Endothelial cell of umbilical vein (primary cell): ENCODE data around the gene CUTA. TPM values are rescaled to one million over a fixed set of nuclear protein-coding genes. Genes with fewer than 3 reads are reported as not detected.
A peak's percentile ranks its signal among the peaks of the same experiment; 100 is the strongest.

Source experiments
- BruUV-seq: library from RNA; stranded (reverse); fragments of 400-500 nt; replicated peaks from 2 replicates; lab custom pipeline; 2021; lab: Mats Ljungman, UMichigan
- CTCF ChIA-PET: fragments of 300-600, 350-600 bp; sonication (Branson Sonifier 250); formaldehyde crosslinking; loops from one replicate; lab custom pipeline; 2021; ENCODE audit warnings: antibody characterized with exemption, inconsistent platforms; lab: Charles Lee
- POLR2A ChIA-PET: fragments of 300-600, 350-600 bp; sonication (Branson Sonifier 250); formaldehyde crosslinking; loops from one replicate; lab custom pipeline; 2021; ENCODE audit warnings: antibody characterized with exemption, inconsistent platforms; lab: Charles Lee
- DNase-seq: peaks from one replicate; pipeline ENCODE4 v3.0.0-alpha.2; 2011; ENCODE audit warnings: low read depth, low spot score
- FAIRE-seq: peaks from 2 replicates; lab custom pipeline; 2011; peaks lifted over from hg19 to GRCh38; lab: Jason Lieb, UNC
- H2AFZ ChIP-seq: 2 replicates; pipeline ENCODE4 v1.6.0; 2012; ENCODE audit warnings: low read depth, low read length, control low read depth, inconsistent platforms
- H3K27ac ChIP-seq: 2 replicates; pipeline ENCODE4 v1.5.1; 2011; ENCODE audit warnings: low read depth, mild to moderate bottlenecking, control low read depth, low read length, moderate library complexity; ENCODE audit not compliant: insufficient read depth
- H3K27me3 ChIP-seq, 2 experiments: 2 replicates each; pipeline versions ENCODE4 v1.6.0 to v1.6.1; 2011; ENCODE audit warnings: low read length in 2 of 2, mixed read lengths in 1 of 2; ENCODE audit not compliant: control insufficient read depth in 2 of 2, insufficient read depth in 2 of 2
- H3K36me3 ChIP-seq, 2 experiments: 2 replicates in 1 of 2; 3 replicates in 1 of 2; pipeline ENCODE4 v1.5.1; 2011; ENCODE audit warnings: low read length in 2 of 2, mild to moderate bottlenecking in 1 of 2, moderate library complexity in 1 of 2; ENCODE audit not compliant: control insufficient read depth in 2 of 2, insufficient read depth in 2 of 2; ENCODE audit errors: extremely low read depth in 1 of 2
- H3K4me1 ChIP-seq: 3 replicates; pipeline ENCODE4 v1.5.1; 2011; ENCODE audit warnings: mild to moderate bottlenecking, low read length; ENCODE audit not compliant: control insufficient read depth, insufficient read depth; ENCODE audit errors: extremely low read depth
- H3K4me2 ChIP-seq: 2 replicates; pipeline ENCODE4 v1.6.1; 2011; ENCODE audit warnings: low read length, control low read depth, mixed read lengths; ENCODE audit not compliant: insufficient read depth
- H3K4me3 ChIP-seq, 3 experiments: fragments of 200-600 bp in 1 of 3; sonication (generic), shearing (Covaris generic) in 1 of 3; replicated peaks in 1 of 3; 2 replicates each; pipeline ENCODE4 v1.5.1; 2011 to 2016; ENCODE audit warnings: control low read depth in 3 of 3, low read length in 3 of 3, mild to moderate bottlenecking in 2 of 3, inconsistent platforms in 1 of 3, low read depth in 1 of 3, moderate library complexity in 1 of 3; ENCODE audit not compliant: insufficient read depth in 1 of 3
- H3K79me2 ChIP-seq: 2 replicates; pipeline ENCODE4 v1.6.0; 2012; ENCODE audit warnings: low read length, inconsistent platforms; ENCODE audit not compliant: control insufficient read depth, insufficient read depth
- H3K9ac ChIP-seq: replicated peaks from 2 replicates; pipeline ENCODE3; 2011; ENCODE audit warnings: low read length, control low read depth; ENCODE audit not compliant: insufficient read depth; ENCODE audit errors: extremely low read depth
- H3K9me1 ChIP-seq: replicated peaks from 3 replicates; pipeline ENCODE4 v1.6.0; 2011; ENCODE audit warnings: mild to moderate bottlenecking, low read length; ENCODE audit not compliant: control insufficient read depth, insufficient read depth; ENCODE audit errors: extremely low read depth
- H3K9me3 ChIP-seq: replicated peaks from 2 replicates; pipeline ENCODE4 v1.5.1; 2012; ENCODE audit warnings: low read length, inconsistent platforms; ENCODE audit not compliant: control insufficient read depth, insufficient read depth
- H4K20me1 ChIP-seq: replicated peaks from 2 replicates; pipeline ENCODE3; 2011; ENCODE audit warnings: mild to moderate bottlenecking, low read length; ENCODE audit not compliant: control insufficient read depth, insufficient read depth; ENCODE audit errors: extremely low read depth
- CTCF ChIP-seq, 2 donors: IDR thresholded peaks; 1 replicate in 1 of 2; 2 replicates in 1 of 2; pipeline ENCODE4 v1.5.1; 2011; ENCODE audit warnings: low read length in 2 of 2, mild to moderate bottlenecking in 2 of 2, moderate library complexity in 2 of 2, control low read depth in 1 of 2, inconsistent platforms in 1 of 2, low read depth in 1 of 2; ENCODE audit not compliant: insufficient read depth in 1 of 2; ENCODE audit errors: extremely low read depth in 1 of 2
- EZH2 ChIP-seq: IDR thresholded peaks from 2 replicates; pipeline ENCODE4 v1.6.1; 2012; ENCODE audit warnings: borderline replicate concordance, low read depth, mild to moderate bottlenecking, moderate library complexity, low read length, inconsistent platforms; ENCODE audit not compliant: severe bottlenecking
- FOS ChIP-seq: IDR thresholded peaks from 2 replicates; pipeline ENCODE4 v1.6.1; 2011; ENCODE audit warnings: mild to moderate bottlenecking, low read length, moderate library complexity, borderline replicate concordance; ENCODE audit not compliant: insufficient read depth
- GATA2 ChIP-seq: IDR thresholded peaks from 2 replicates; pipeline ENCODE4 v1.7.0; 2011; ENCODE audit warnings: low read depth, mild to moderate bottlenecking, moderate library complexity, mixed read lengths, low read length; ENCODE audit not compliant: insufficient read length, insufficient read depth
- JUN ChIP-seq: IDR thresholded peaks from 2 replicates; pipeline ENCODE4 v1.6.1; 2011; ENCODE audit warnings: borderline replicate concordance, low read depth; ENCODE audit not compliant: insufficient read length, insufficient read depth
- MAX ChIP-seq: IDR thresholded peaks from 2 replicates; pipeline ENCODE4 v1.6.1; 2011; ENCODE audit not compliant: insufficient read depth, insufficient read length
- MYC ChIP-seq: IDR thresholded peaks from one replicate; pipeline ENCODE4 v1.6.1; 2011; ENCODE audit warnings: mild to moderate bottlenecking, low read depth, low read length
- POLR2A ChIP-seq: IDR thresholded peaks from 2 replicates; pipeline ENCODE4 v1.6.1; 2012; ENCODE audit warnings: low read depth, mild to moderate bottlenecking, control low read depth, low read length
- POLR2AphosphoS5 ChIP-seq: IDR thresholded peaks from 2 replicates; pipeline ENCODE4 v1.6.1; 2012; ENCODE audit warnings: low read depth, mild to moderate bottlenecking, control low read depth, low read length, moderate library complexity; ENCODE audit not compliant: insufficient read depth
- dilution Hi-C: fragments of 300-500 bp; cut with MboI; formaldehyde crosslinking; loops from one replicate; pipeline ENCODE4 v1.15.0; 2019; ENCODE audit warnings: low sequenced_read_pairs; ENCODE audit not compliant: extremely low pct_ligation_motif_present
- intact Hi-C: fragments of 100-400 bp; cut with micrococcal nuclease; formaldehyde crosslinking; loops from one replicate; pipeline ENCODE4 v1.10.0; 2022
- polyA plus RNA-seq, 4 experiments: library from polyadenylated mRNA; depleted of rRNA in 3 of 4; stranded (reverse) in 3 of 4; unstranded in 1 of 4; fragments of >200 nt; gene quantifications; 2 replicates each; pipeline versions ENCODE4 v1.2.1 to v1.2.3, GENCODE V29; 2011 to 2012; ENCODE audit warnings: missing spikeins in 1 of 4
- total RNA-seq: library from RNA; stranded (reverse); gene quantifications from 2 replicates; pipeline ENCODE4 v1.2.3, GENCODE V29; 2021

CUTA gene
- total and polyA plus RNA-seq, 2 donors (not counting 3 experiments of a cell fraction or from before 2014, with no cell fraction given) = 133 to 202 TPM

GRCh38 chr6:33392595-33392948 is 25.3 kb downstream of the CUTA start:
- FAIRE-seq (no peak), DNase-seq (no peak)
- H2AFZ ChIP-seq = peak overlapping the region; percentile 82
- H3K4me3 ChIP-seq = peak overlapping the region; percentile 73 to 85 (median 84)
- dilution Hi-C loops (no loop called here), intact Hi-C loops (loop anchor here (5.0 kb wide), 1 partner anchor 100 kb away; no protein-coding TSS in a partner anchor)
- H3K27ac ChIP-seq = peak overlapping the region; percentile 46
- ChIA-PET POLR2A (no interaction called here), CTCF (interaction anchor here (2.0 kb wide), 1 partner anchor 14 kb away, joined by 7 read pairs; no protein-coding TSS in a partner anchor)
- BruUV-seq = no TSS peak
- TF ChIP-seq POLR2A (no peak), EZH2 (no peak), MYC (no peak), POLR2AphosphoS5 (no peak), FOS (no peak), MAX (no peak), JUN (no peak), GATA2 (no peak), CTCF (IDR thresholded peaks at IDR 0.05; ENCODE audit: extremely low read depth in 1 of 2, insufficient read depth in 1 of 2, low read depth in 1 of 2, low read length in 2 of 2) (no peak)
- no peaks in the 10 kb centered on the region for H4K20me1 ChIP-seq
- peak overlapping the region; percentile 64 for H3K4me2 ChIP-seq
- H3K9me1 ChIP-seq = no peaks in the 10 kb centered on the region
- peaks cover 0 to 2% of the 10 kb centered on the region in 2 experiments for H3K36me3 ChIP-seq
- peaks cover 26% of the 10 kb centered on the region for H3K4me1 ChIP-seq
- peak overlapping the region; percentile 55 for H3K9ac ChIP-seq
- H3K27me3 ChIP-seq = no peaks in the 10 kb centered on the region
- no peaks in the 10 kb centered on the region for H3K9me3 ChIP-seq
- H3K79me2 ChIP-seq = peaks cover 55% of the 10 kb centered on the region
